ENCODE data around the gene LACTB.
A peak's percentile ranks its signal among the peaks of the same experiment; 100 is the strongest.

Gene LACTB

DNA sequence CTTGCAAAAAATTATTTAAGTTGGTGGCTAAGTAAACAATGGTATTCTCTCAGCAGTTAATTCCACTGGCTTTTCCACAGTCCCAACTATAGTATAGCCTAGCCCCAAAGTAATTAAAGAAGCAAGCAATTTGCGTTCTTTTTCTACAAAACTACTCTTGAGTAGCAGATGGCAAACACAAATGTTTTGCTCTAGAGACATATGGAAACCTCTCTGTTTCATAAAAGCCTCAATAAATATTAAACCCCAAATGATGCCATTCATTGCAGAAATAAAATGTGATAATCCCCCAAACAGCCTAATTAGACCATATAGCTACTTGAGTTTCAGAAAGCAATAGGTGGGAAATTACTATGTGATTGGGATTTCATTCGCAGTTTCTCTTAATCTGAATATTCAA is 59.1 kb downstream of the LACTB start:
- no peak for DNase-seq

DNA sequence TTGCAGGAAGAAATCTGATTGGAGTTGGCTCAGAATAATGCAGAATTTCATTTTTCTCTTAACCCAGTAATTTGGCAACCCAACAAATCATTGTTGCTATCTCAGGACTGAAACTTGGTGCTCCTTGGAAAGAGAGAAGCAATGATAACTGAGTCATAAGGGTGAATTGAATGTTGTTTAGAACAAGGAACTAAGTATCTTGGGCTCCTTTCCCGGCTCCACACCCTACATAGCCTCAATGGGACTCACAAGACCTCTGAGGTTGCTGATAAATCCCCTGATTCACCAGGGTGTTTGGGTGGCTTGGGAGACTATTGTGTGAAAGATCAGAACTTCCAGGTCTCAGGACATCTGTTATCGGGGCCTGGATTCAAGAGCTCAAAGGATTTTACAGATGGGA is 60.0 kb downstream of the LACTB start:
- no peak for DNase-seq

DNA sequence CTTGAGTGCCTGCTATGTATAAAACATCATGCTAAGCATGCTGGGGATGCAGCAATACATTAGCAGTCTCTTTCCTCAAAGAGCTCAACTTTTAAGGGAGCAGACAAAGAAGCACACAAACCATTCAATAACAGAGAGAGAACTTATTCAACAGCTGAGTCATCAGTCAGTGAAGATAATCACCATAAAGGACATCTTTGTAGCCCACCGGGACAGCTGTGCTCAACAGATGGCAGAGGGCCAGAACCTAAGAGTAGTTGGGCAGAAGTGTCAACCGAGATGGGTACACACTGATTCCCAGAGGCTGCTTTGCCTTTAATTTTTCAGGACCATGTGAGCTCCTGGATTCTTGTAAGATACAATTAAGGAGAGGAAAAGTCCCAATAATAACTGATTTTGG is 63.5 kb downstream of the LACTB start:
- no peak for DNase-seq

DNA sequence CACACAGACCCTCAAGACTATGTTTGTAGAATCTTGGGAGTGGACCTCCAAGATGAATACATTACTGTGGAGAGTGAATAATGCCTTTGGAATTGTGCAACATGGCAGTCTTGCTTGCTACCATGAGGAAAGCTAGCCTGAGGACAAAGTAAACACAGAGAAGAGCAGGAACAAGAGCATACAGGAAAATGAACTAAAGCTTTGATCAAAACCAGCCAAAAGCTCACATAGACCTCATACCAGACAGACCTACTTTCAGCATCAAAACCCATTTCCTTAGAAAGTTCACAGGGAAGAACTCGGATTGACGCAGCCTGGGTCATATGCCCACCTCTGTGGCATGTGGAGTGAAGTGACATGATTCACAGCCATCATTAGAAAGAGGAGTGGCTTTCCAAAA is 64.4 kb downstream of the LACTB start:
- DNase-seq: peak; percentile 69

DNA sequence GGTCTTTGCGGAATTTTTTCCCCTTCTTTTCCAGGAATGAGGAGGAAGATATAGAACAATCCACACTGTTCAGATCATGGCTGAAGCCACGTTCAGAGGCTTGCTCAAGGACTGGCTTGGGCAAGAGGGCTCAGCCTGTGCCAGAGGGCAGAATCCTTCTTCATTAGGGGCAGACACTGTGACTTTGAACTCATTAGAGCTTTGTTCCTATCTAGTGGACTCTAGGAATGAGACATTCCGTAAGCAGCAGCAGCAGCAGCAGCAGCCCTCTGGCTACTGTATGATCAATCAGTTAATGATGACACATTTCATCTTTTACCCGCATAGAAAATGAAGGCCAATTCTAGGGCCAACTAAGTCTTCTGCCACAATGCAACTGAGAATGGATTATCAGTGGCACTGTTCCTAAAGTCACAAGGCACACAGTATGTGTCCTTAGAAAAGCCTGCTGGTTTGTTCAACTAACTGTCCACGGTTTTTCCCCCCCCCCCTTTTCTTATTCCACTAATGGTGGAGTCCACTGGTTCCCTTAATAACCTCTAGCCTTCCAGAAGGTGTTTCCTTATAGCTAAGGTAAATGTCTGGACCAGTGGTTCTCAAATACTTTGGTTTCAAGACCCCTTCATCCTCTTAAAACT is 66.0 kb downstream of the LACTB start:
- no peak for DNase-seq

DNA sequence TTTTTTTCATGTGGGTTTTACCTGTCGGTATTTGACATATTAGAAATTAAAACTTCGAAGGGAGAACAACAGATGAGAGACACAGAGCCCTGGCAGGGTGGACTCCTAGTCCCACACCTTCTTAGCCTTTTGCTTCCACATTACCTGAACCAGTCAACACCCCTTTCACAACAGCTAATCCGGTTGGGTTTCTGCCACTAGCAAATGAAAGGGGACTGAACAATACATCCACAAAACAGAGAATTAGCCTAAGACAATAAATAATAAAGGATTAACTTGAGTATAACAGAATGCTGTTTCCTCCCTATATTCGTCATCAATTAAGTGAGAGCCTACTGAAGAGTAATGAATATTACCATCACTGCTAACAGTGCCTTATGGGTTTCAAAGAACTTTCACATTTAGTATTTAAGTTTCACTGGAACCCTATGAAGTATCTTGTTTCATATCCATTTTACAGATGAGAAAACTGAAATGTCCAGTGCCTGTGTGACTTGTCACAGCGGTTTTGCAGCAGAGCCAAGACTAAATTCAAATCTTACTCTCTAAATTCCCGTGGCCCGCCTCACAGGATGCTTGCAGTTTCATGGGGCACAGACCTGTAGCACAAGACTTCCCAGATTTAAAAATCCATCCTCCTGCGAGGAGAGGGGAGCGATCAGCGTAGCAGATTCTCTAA is 66.7 kb downstream of the LACTB start:
- no peak for DNase-seq

DNA sequence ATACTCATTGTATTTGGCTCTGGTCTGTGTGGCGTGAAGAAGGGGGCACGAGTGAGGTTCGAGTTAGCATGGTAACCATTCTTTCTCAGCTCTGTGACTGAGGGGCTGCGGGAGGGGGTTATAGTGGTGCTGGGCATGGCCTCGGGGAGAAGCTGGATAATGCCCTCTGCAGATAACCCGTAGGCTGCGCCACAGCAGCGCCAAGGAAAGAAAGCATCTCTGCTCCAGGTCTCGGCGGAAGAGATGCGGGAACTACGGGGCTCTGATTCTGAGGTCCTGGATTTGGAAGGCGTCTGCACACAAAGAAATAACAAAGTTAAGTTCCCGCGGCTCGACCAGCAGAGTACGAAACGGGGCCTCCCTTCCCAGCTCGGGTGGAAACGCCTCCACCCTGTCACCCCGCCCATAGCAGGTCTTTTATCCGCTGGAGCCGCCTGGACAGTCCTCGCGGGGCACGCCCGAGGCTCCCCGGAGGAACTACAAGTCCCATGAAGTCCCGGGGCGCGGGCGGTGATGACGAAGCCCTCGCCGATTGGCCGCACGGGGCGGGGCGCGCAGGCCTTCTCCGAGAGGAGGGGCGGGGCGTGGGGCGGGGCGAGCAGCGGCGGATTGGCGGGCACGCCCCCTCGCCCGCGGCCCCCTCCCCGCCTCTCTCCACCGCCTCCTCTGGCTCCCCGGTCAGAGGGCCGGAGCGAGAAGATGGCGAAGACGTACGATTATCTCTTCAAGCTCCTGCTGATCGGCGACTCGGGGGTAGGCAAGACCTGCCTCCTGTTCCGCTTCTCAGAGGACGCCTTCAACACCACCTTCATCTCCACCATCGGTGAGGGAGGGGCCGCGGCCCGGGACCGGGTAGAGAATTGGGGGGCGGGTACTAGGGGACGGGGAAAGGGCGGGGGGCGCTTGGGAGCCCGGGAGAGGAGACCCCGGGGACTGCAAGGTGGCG is 67.5 kb downstream of the LACTB start, which contains the start of gene RAB8B:
Gene RAB8B (plus strand): TSS at position 681 of the 946 bp plus-strand sequence. CDS start 19 bp downstream, at position 700.
- peak; percentile 85 for DNase-seq

DNA sequence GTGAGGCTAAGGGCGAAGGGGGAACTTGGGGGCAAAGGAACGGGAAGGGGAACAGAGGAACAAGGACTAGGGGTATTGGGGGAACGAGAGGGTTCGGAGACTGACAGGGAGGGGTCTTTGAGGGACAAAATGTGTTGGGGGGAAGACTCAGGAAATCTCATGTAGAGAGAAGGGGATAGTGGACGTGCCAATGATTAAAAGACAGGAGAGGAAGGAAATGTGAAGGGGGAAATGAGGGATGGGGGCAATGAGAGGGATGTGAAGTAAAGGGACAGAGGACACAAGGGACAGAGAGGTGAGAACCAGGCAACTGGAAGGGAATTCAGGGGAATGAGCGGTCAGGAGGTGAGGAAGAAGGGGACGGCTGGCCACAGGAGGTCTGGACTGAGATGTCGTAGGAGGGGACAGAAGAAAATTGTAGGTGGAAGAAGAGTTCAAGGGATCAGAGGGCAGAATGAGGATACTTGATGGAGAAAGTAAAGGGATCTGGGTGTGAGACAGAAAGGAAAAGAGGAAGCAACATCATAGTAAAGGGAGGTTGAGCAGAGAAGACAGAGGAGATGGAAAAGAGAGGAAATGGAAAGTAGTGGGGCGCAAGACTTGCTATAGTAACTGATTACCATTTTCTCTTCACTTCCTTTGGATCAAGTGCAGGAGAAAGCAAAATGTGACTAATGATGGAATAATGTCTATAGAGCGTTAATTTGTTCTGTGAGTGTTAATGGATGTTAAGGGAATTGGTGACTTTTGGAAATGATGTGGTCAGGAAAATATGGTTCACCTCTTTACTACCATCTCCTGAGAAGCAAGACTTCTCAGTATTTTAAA is 68.5 kb downstream of the LACTB start:
- no peak for DNase-seq

DNA sequence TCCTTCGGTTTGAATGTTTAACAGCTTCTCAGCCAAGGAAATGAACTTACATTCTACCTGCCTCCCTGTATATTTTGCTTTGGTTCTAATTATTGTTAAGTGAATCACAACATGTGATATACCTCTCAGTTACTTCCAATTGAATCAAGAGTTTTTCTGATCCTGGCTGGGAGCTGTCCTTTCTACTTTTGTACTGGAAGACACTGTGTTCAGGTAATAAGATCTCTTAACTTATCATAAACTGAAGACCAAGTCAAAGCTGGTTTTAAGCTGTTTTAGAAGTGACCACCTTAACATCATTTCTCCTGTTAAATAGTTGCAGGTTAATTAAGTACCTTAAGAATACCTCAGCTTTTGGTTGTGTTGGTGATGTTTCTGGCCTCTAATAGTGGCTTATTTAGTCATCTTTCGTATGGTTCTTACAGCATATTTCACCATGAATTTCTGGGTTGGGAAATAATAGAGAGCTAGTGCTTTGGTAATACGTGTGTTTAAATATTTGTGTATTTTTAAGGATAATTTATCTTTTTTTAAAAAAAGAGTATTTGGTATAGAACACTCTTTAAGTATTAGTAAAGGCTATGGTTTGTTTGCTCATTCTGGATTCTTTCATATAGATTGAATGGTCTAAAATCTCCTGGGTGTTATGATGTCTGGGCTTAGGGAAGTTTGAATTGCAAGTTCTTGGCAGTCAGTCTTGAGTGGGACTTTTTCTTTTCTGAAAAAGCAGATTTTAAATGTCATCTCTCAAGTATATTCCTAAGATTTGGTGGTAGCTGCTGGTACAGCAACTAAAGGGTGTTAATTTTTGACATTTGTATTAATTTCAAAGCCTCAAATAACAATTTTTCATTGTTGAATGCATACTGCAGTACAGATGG is 69.3 kb downstream of the LACTB start:
- no peak for DNase-seq

Measured in amniotic stem cell (primary cell).